ENCODE data around the gene KLF1. TPM values are rescaled to one million over a fixed set of nuclear protein-coding genes. Genes with fewer than 3 reads are reported as not detected.
"Not testable (repeated sequence)": the region's sequence is repeated elsewhere in the genome, so short reads cannot be mapped to it uniquely, and the experiment has no call there.

KLF1 gene
- total and polyA plus RNA-seq, 4 experiments from 2014 or later, result not detected

DNA sequence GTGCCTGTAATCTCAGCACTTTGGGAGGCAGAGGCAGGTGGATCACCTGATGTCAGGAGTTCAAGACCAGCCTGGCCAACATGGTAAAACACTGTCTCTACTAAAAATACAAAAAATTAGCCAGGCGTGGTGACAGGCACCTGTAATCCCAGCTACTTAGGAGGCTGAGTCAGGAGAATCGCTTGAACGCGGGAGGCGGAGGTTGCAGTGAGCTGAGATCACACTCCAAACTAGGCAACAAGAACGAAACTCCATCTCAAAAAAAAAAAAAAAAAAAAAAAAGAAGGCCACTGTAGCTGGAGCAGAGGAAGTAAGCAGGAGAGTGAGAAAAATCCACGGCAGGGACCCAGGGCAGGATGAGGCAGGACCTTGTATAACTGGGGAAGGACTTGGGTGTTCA, 40.4 kb downstream of the KLF1 start:
- H3K36me3 ChIP-seq (ENCODE audit: insufficient read depth, low read length); H3K4me1 Mint-ChIP-seq; H3K27ac Mint-ChIP-seq; H3K4me3 Mint-ChIP-seq; DNase-seq; H3K27me3 ChIP-seq (ENCODE audit: insufficient read depth, low read length); H3K4me3 ChIP-seq (ENCODE audit: low read length in 2 of 2); H3K27ac ChIP-seq (ENCODE audit: low read depth, low read length); H3K4me1 ChIP-seq (ENCODE audit: insufficient read depth, low read length); H3K36me3 Mint-ChIP-seq; H3K9me3 ChIP-seq (ENCODE audit: control insufficient read depth in 1 of 2, low read length in 2 of 2); H3K9me3 Mint-ChIP-seq: not testable (repeated sequence)
- intact Hi-C loops (cut with micrococcal nuclease), result loop anchor here (1.0 to 5.0 kb wide), 4 partner anchors 49 to 129 kb away; no protein-coding TSS in a partner anchor
- H3K27me3 Mint-ChIP-seq, result peaks cover 21 to 24% of the 10 kb centered on the region in 2 donors
- ChIA-PET CTCF (ENCODE audit: partially characterized antibody) (interaction anchor here (0.6 to 8.2 kb wide), 37 partner anchors 8 to 288 kb away, joined by 3 to 200 read pairs (median 7); partner anchors contain the start of genes DNASE2, FARSA, RNASEH2A and THSD8), POLR2A (ENCODE audit: partially characterized antibody) (interaction anchor here (0.7 to 1.3 kb wide), 2 partner anchors 32 to 81 kb away, joined by 3 to 4 read pairs; no protein-coding TSS in a partner anchor)

DNA sequence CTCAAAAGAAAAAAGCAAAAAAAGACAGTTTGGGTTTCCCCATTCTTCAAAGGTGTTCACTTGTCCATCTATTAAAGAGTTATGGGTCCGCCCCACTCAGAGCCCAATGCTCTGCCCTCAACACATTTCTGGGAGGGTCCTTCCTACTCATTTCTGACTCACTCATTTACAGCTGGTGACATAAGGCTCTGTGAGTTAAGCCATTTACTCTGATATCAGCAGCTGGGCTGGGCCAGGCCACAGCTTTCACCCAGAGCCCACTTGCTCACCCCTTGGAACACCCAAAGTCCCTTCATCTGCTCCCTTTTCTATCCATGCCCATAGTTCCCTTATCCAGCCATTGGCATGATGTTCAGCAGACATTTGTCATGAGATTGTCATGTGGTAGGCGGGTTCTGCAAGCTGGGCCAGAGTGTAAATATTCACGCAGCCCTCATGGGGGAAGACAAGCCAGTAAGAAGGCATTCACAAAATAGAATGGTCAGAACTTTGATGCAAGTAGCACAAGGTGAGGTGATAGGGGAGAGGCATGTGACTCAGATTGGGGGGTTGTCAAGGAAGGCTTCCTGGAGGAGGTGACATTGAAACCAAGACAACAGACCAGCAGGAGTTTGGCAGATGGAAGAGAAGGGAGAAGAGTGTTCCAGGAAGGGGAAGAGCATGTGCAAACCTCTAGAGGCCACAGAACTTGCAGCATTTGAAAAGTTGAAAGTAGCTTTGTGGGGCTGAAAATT, 42.8 kb downstream of the KLF1 start:
- Histone ChIP-seq H3K27ac (ENCODE audit: low read depth, low read length) (no peak overlapping the region), H3K4me1 (ENCODE audit: insufficient read depth, low read length) (peaks cover 25% of the 10 kb centered on the region), H3K9me3 (ENCODE audit: control insufficient read depth in 1 of 2, low read length in 2 of 2) (no peaks in the 10 kb centered on the region), H3K36me3 (ENCODE audit: insufficient read depth, low read length) (no peaks in the 10 kb centered on the region), H3K4me3 (ENCODE audit: low read length in 2 of 2) (no peak overlapping the region), H3K27me3 (ENCODE audit: insufficient read depth, low read length) (peaks cover 32% of the 10 kb centered on the region)
- peaks cover 17 to 25% (median 18%) of the 10 kb centered on the region in 4 donors for H3K4me1 Mint-ChIP-seq
- H3K36me3 Mint-ChIP-seq, result peaks cover 0 to 3% of the 10 kb centered on the region in 2 donors
- intact Hi-C loops (cut with micrococcal nuclease), result no loop called here
- ChIA-PET POLR2A (ENCODE audit: partially characterized antibody) (no interaction called here), CTCF (ENCODE audit: partially characterized antibody) (interaction anchor here (1.9 to 8.2 kb wide), 2 partner anchors 80 to 87 kb away, joined by 5 to 200 read pairs; no protein-coding TSS in a partner anchor)
- DNase-seq, result no peak
- peaks cover 43 to 46% of the 10 kb centered on the region in 2 donors for H3K27me3 Mint-ChIP-seq
- no peak overlapping the region for H3K4me3 Mint-ChIP-seq
- H3K9me3 Mint-ChIP-seq, result peaks cover 0 to 4% (median under 1%) of the 10 kb centered on the region in 8 donors
- no peak overlapping the region for H3K27ac Mint-ChIP-seq

DNA sequence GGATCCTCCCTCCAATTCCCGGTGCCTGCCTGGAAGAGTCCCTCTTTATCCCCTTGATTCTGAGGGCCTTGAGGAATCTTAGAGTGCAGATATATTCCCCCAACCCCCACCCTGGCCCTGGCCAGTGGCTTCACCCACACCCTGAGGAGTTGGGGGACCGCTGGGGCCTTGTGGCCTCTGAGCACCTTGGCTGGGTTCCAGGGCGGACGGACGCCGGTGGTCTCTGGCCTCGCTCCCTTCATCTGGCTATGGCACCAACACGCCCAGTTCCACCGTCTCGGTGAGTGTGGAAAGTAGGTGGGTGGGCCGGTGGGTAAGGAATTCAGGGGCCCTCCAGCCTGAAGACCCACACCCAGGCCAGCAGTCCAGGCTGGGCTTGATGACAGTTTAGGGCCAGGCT, 43.7 kb downstream of the KLF1 start:
- Mint-ChIP-seq H3K4me3 (no peak overlapping the region), H3K27me3 (peaks cover 48% of the 10 kb centered on the region in 2 donors), H3K9me3 (peaks cover 0 to 4% (median under 1%) of the 10 kb centered on the region in 8 donors), H3K27ac (no peak overlapping the region), H3K4me1 (peaks cover 18 to 29% (median 20%) of the 10 kb centered on the region in 4 donors), H3K36me3 (peaks cover 0 to 3% of the 10 kb centered on the region in 2 donors)
- ChIA-PET POLR2A (ENCODE audit: partially characterized antibody) (no interaction called here), CTCF (ENCODE audit: partially characterized antibody) (no interaction called here)
- Histone ChIP-seq H3K4me1 (ENCODE audit: insufficient read depth, low read length) (peaks cover 33% of the 10 kb centered on the region), H3K27me3 (ENCODE audit: insufficient read depth, low read length) (peaks cover 36% of the 10 kb centered on the region), H3K36me3 (ENCODE audit: insufficient read depth, low read length) (no peaks in the 10 kb centered on the region), H3K9me3 (ENCODE audit: control insufficient read depth in 1 of 2, low read length in 2 of 2) (no peaks in the 10 kb centered on the region), H3K4me3 (ENCODE audit: low read length in 2 of 2) (no peak overlapping the region), H3K27ac (ENCODE audit: low read depth, low read length) (no peak overlapping the region)
- intact Hi-C loops (cut with micrococcal nuclease), result no loop called here
- DNase-seq, result no peak

DNA sequence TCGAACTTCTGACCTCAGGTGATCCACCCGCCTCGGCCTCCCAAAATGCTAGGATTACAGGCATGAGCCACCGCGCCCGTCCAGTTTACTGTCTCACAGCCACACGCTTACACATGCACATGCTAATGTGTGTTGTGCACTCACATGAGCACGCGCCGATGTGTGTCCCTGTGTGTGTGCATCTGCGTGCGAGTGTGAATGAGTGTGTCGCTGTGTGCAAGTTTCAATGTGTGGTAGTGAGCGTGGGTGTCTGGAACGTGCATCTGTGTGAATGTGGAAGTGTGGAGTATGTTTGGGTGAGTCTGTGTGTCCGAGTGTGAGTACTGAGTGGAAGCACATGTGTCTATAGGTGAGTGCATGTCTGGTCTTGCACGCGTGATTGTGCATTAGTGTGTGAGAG, 44.5 kb downstream of the KLF1 start:
- H3K36me3 ChIP-seq (ENCODE audit: insufficient read depth, low read length), result no peaks in the 10 kb centered on the region
- ChIA-PET POLR2A (ENCODE audit: partially characterized antibody) (no interaction called here), CTCF (ENCODE audit: partially characterized antibody) (no interaction called here)
- H3K27ac ChIP-seq (ENCODE audit: low read depth, low read length), result no peak overlapping the region
- intact Hi-C loops (cut with micrococcal nuclease), result no loop called here
- H3K9me3 ChIP-seq (ENCODE audit: control insufficient read depth in 1 of 2, low read length in 2 of 2), result no peaks in the 10 kb centered on the region
- peaks cover 18 to 34% (median 22%) of the 10 kb centered on the region in 4 donors for H3K4me1 Mint-ChIP-seq
- H3K4me3 ChIP-seq (ENCODE audit: low read length in 2 of 2), result no peak overlapping the region
- H3K36me3 Mint-ChIP-seq, result peaks cover 0 to 3% of the 10 kb centered on the region in 2 donors
- H3K4me1 ChIP-seq (ENCODE audit: insufficient read depth, low read length), result peaks cover 33% of the 10 kb centered on the region
- H3K4me3 Mint-ChIP-seq, result no peak overlapping the region
- no peak for DNase-seq
- peaks cover 52 to 53% of the 10 kb centered on the region in 2 donors for H3K27me3 Mint-ChIP-seq
- no peak overlapping the region for H3K27ac Mint-ChIP-seq
- H3K9me3 Mint-ChIP-seq, result peaks cover 0 to 4% (median under 1%) of the 10 kb centered on the region in 8 donors
- peaks cover 43% of the 10 kb centered on the region for H3K27me3 ChIP-seq (ENCODE audit: insufficient read depth, low read length)

DNA sequence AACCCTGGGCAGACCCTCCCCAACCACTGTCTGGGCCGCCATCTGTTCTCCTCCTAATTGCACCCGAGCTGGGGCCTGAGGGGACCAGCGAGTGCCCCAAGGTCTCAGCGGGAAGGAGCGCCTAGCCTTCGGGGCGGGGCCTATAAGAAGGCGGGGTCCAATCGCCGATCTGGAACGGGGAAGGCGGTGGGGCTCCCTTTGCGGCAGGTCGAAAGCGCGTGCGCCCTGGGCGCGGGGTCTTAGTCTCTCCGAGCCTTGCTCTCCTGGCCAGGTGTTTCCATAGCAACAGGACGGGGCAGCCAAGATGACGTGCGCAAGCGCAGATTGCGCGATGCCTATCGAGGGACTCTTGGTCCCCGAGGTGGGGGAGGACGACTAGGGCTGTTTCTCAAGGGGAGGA, 45.9 kb downstream of the KLF1 start:
- Mint-ChIP-seq H3K9me3 (peaks cover 0 to 4% (median under 1%) of the 10 kb centered on the region in 8 donors), H3K36me3 (peaks cover 0 to 3% of the 10 kb centered on the region in 2 donors), H3K4me3 (peak overlapping the region in 5 of 8 donors; percentile 18 to 47 (median 29)), H3K4me1 (peaks cover 18 to 40% (median 24%) of the 10 kb centered on the region in 4 donors), H3K27ac (no peak overlapping the region), H3K27me3 (peaks cover 60 to 61% of the 10 kb centered on the region in 2 donors)
- Histone ChIP-seq H3K36me3 (ENCODE audit: insufficient read depth, low read length) (no peaks in the 10 kb centered on the region), H3K4me3 (ENCODE audit: low read length in 2 of 2) (no peak overlapping the region), H3K27me3 (ENCODE audit: insufficient read depth, low read length) (peaks cover 52% of the 10 kb centered on the region), H3K4me1 (ENCODE audit: insufficient read depth, low read length) (peaks cover 29% of the 10 kb centered on the region), H3K9me3 (ENCODE audit: control insufficient read depth in 1 of 2, low read length in 2 of 2) (no peaks in the 10 kb centered on the region), H3K27ac (ENCODE audit: low read depth, low read length) (no peak overlapping the region)
- CTCF ChIA-PET (ENCODE audit: partially characterized antibody), result no interaction called here
- intact Hi-C loops (cut with micrococcal nuclease), result no loop called here
- DNase-seq, result no peak
- POLR2A ChIA-PET (ENCODE audit: partially characterized antibody), result no interaction called here

DNA sequence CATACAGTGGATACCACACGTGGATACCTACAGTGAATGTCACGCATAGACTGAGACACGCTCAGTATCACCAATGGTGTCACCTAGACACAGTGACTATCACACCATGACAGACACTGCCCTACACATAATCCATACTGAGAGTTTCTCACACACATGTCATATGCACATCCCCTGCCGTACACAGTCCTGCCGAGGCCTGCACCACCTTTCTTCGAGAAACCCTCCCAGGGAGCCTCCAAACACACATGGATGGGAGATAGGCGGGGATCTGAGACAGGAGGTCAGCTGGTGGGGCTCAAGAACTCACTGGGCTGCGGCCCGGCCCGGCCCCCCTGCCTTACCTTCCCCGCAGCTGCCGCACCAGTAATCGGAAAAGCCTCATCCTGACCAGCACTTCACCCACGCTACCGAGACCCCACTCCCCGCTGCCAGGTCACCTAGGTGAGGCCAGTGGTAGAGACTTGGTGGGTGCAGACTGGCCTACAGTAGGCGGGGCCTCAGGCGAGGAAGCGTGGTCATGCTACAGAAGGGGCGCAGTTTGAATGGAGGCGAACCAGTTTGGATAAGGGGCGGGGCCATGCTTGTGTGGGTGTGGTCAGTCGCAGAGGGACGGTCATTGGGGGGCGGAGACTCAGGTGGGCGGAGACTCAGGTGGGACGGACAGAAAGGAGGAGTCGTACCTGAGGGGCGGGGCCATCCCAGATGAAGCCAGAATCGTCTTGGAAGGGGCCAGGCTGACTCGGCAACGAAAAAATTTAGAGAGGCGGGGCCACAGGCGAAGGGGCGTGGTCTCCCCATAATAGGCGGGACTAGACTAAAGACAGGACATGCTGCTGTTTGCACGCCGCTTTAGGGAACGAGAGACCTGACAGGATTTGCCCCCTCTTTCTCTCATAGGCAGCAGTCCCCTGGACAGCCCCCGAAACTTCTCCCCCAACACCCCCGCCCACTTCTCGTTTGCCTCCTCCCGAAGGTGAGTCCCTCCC, 46.6 kb downstream of the KLF1 start:
- Histone ChIP-seq H3K27ac (ENCODE audit: low read depth, low read length) (no peak overlapping the region), H3K36me3 (ENCODE audit: insufficient read depth, low read length) (no peaks in the 10 kb centered on the region), H3K9me3 (ENCODE audit: control insufficient read depth in 1 of 2, low read length in 2 of 2) (no peaks in the 10 kb centered on the region), H3K4me1 (ENCODE audit: insufficient read depth, low read length) (peaks cover 29% of the 10 kb centered on the region), H3K4me3 (ENCODE audit: low read length in 2 of 2) (no peak overlapping the region), H3K27me3 (ENCODE audit: insufficient read depth, low read length) (peaks cover 57% of the 10 kb centered on the region)
- POLR2A ChIA-PET (ENCODE audit: partially characterized antibody), result no interaction called here
- H3K4me3 Mint-ChIP-seq, result peak overlapping the region in 5 of 8 donors; percentile 15 to 58 (median 20)
- H3K27ac Mint-ChIP-seq, result no peak overlapping the region
- H3K36me3 Mint-ChIP-seq, result peaks cover 0 to 3% of the 10 kb centered on the region in 2 donors
- CTCF ChIA-PET (ENCODE audit: partially characterized antibody), result interaction anchor here (0.6 kb wide), 1 partner anchor 162 kb away, joined by 3 read pairs; no protein-coding TSS in a partner anchor
- H3K4me1 Mint-ChIP-seq, result peaks cover 18 to 40% (median 24%) of the 10 kb centered on the region in 4 donors
- H3K27me3 Mint-ChIP-seq, result peaks cover 63% of the 10 kb centered on the region in 2 donors
- H3K9me3 Mint-ChIP-seq, result peaks cover 0 to 4% (median under 1%) of the 10 kb centered on the region in 8 donors
- intact Hi-C loops (cut with micrococcal nuclease), result no loop called here
- no peak for DNase-seq

Measured in CD4-positive, alpha-beta memory T cell (primary cell).